ENCODE data around the gene ERH. TPM values are rescaled to one million over a fixed set of nuclear protein-coding genes. Genes with fewer than 3 reads are reported as not detected.

The ERH gene
- total RNA-seq, 1 donor from 2014 or later, result 337 TPM

DNA sequence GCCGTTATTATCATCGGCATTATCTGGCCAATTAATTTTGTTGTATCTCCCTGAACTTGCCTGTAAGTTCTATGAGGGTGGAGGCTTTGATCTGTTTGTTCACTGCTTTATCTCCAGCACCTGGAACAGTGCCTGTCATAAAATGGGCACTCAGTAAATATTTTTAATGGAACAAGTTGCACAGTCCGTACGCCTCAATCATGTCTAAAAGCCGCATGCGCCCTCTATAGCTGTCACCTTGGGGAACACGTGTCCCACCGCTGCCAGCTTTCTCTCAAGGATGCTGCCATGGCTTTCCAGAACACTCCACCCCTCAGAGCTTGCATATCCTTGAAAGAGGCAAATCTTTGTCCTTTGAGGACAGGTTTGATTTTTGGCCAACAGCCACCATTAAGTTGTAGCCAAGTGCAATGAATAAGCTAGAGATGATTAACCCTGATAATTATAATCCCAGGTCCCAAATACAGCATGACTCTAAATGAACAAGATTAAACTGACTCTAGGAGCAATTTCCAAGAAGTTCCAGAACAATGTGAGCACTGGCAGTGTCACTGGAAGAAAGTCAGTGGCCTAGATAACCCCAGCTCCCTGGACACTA is 55.1 kb downstream of the ERH start:
- Histone ChIP-seq H3K9me3 (ENCODE audit: low read depth) (no peaks in the 10 kb centered on the region), H3F3A (ENCODE audit: low read depth) (peaks cover 3% of the 10 kb centered on the region), H3K4me2 (no peak overlapping the region), H4K20me1 (ENCODE audit: low read depth) (no peaks in the 10 kb centered on the region), H3K27ac (no peak overlapping the region), H2AFZ (replicated peaks) (no peak overlapping the region), H3K9ac (no peak overlapping the region), H3K36me3 (no peaks in the 10 kb centered on the region), H3K79me2 (ENCODE audit: low read depth) (no peaks in the 10 kb centered on the region), H3K27me3 (no peaks in the 10 kb centered on the region), H3K4me3 (no peak overlapping the region), H3K4me1 (peaks cover 4% of the 10 kb centered on the region)
- H3K36me3 Mint-ChIP-seq, result peaks cover 12% of the 10 kb centered on the region
- no peak overlapping the region for H3K4me3 Mint-ChIP-seq
- no peaks in the 10 kb centered on the region for H3K4me1 Mint-ChIP-seq
- H3K27me3 Mint-ChIP-seq (ENCODE audit: insufficient read depth, low read depth), result no peaks in the 10 kb centered on the region
- TF ChIP-seq EZH2 (IDR thresholded peaks at IDR 0.05), result no peak
- TF ChIP-seq EZH2phosphoT487 (IDR thresholded peaks at IDR 0.05), result no peak
- TF ChIP-seq CTCF (IDR thresholded peaks at IDR 0.05), result no peak
- no peaks in the 10 kb centered on the region for H3K9me3 Mint-ChIP-seq
- no peak overlapping the region for H3K27ac Mint-ChIP-seq
- no peak for DNase-seq (ENCODE audit: low spot score)

DNA sequence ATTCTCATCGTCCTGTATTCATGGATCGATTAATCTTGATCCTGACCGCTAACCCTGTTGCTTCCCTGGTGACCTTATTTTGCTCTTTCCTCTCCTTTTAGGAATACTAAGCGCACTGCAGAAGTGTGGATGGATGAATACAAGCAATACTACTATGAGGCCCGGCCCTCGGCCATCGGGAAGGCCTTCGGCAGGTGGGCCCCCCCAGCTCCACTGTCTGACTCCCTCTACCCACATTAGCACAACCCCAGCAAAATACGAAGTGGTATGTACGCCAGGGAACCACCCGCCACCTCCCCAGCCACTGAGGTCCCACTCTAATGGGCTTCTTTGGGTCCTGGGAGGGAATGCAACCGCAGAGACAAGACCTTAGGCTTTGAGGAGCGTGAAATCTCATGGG is 58.7 kb downstream of the ERH start:
- H3F3A ChIP-seq (ENCODE audit: low read depth), result no peaks in the 10 kb centered on the region
- H3K27me3 Mint-ChIP-seq (ENCODE audit: insufficient read depth, low read depth), result peaks cover 2% of the 10 kb centered on the region
- H2AFZ ChIP-seq (replicated peaks), result no peak overlapping the region
- no peak overlapping the region for H3K9ac ChIP-seq
- no peak overlapping the region for H3K4me2 ChIP-seq
- H3K27me3 ChIP-seq, result no peaks in the 10 kb centered on the region
- peaks cover 5% of the 10 kb centered on the region for H3K4me1 Mint-ChIP-seq
- TF ChIP-seq CTCF (IDR thresholded peaks at IDR 0.05) (no peak), EZH2 (IDR thresholded peaks at IDR 0.05) (no peak), EZH2phosphoT487 (IDR thresholded peaks at IDR 0.05) (no peak)
- H3K9me3 Mint-ChIP-seq, result no peaks in the 10 kb centered on the region
- no peaks in the 10 kb centered on the region for H4K20me1 ChIP-seq (ENCODE audit: low read depth)
- no peak overlapping the region for H3K4me3 Mint-ChIP-seq
- H3K4me3 ChIP-seq, result no peak overlapping the region
- DNase-seq (ENCODE audit: low spot score), result no peak
- H3K9me3 ChIP-seq (ENCODE audit: low read depth), result no peaks in the 10 kb centered on the region
- H3K27ac ChIP-seq, result no peak overlapping the region
- H3K36me3 ChIP-seq, result no peaks in the 10 kb centered on the region
- H3K79me2 ChIP-seq (ENCODE audit: low read depth), result no peaks in the 10 kb centered on the region
- H3K36me3 Mint-ChIP-seq, result peaks cover 8% of the 10 kb centered on the region
- peaks cover 7% of the 10 kb centered on the region for H3K4me1 ChIP-seq
- no peak overlapping the region for H3K27ac Mint-ChIP-seq

- TF ChIP-seq EZH2phosphoT487 (IDR thresholded peaks at IDR 0.05) (no peak), EZH2 (IDR thresholded peaks at IDR 0.05) (no peak), CTCF (IDR thresholded peaks at IDR 0.05) (no peak)
- Histone ChIP-seq H3K27ac (no peak overlapping the region), H3K4me3 (no peak overlapping the region), H3K9me3 (ENCODE audit: low read depth) (no peaks in the 10 kb centered on the region), H3K4me2 (no peak overlapping the region), H3K4me1 (peaks cover 7% of the 10 kb centered on the region), H3K27me3 (no peaks in the 10 kb centered on the region), H4K20me1 (ENCODE audit: low read depth) (no peaks in the 10 kb centered on the region), H3K79me2 (ENCODE audit: low read depth) (no peaks in the 10 kb centered on the region), H2AFZ (replicated peaks) (no peak overlapping the region), H3K36me3 (no peaks in the 10 kb centered on the region), H3K9ac (no peak overlapping the region), H3F3A (ENCODE audit: low read depth) (no peaks in the 10 kb centered on the region)
- no peak overlapping the region for H3K27ac Mint-ChIP-seq
- peaks cover 8% of the 10 kb centered on the region for H3K36me3 Mint-ChIP-seq
- no peaks in the 10 kb centered on the region for H3K9me3 Mint-ChIP-seq
- no peak overlapping the region for H3K4me3 Mint-ChIP-seq
- peaks cover 2% of the 10 kb centered on the region for H3K27me3 Mint-ChIP-seq (ENCODE audit: insufficient read depth, low read depth)
- H3K4me1 Mint-ChIP-seq, result peaks cover 5% of the 10 kb centered on the region
- no peak for DNase-seq (ENCODE audit: low spot score)
These were observed 60.1 kb downstream of the ERH start for GRCh38 chr14:69337984-69338383.
